IPS-11a (cell line): ENCODE data around the gene POLDIP3.
"Not testable (repeated sequence)": the region's sequence is repeated elsewhere in the genome, so short reads cannot be mapped to it uniquely, and the experiment has no call there.

ENCODE experiments used
- H3K4me3 ChIP-seq: one replicate; pipeline ENCODE4 v1.5.1; 2013; ENCODE audit warnings: low read depth, low read length, control low read depth

The POLDIP3 gene

GRCh38 chr22:42620084-42620483 is 5.4 kb upstream of the POLDIP3 start:
- H3K4me3 ChIP-seq = no peak overlapping the region

- no peak overlapping the region for H3K4me3 ChIP-seq
These were observed 4.8 kb upstream of the POLDIP3 start for GRCh38 chr22:42619261-42620063.

- no peak overlapping the region for H3K4me3 ChIP-seq
These were observed 2.7 kb upstream of the POLDIP3 start for GRCh38 chr22:42617155-42617983.

GRCh38 chr22:42615860-42616175 is 1.1 kb upstream of the POLDIP3 start:
- H3K4me3 ChIP-seq = not testable (repeated sequence)

- H3K4me3 ChIP-seq = peak overlapping the region; percentile 95
These were observed 593 bp upstream of the POLDIP3 start for GRCh38 chr22:42615092-42615859.

GRCh38 chr22:42613872-42614301 is 796 bp downstream of the POLDIP3 start:
- H3K4me3 ChIP-seq = peak overlapping the region; percentile 95

GRCh38 chr22:42612336-42612735 is 2.3 kb downstream of the POLDIP3 start:
- no peak overlapping the region for H3K4me3 ChIP-seq

GRCh38 chr22:42611051-42611450 is 3.6 kb downstream of the POLDIP3 start:
- no peak overlapping the region for H3K4me3 ChIP-seq

- no peak overlapping the region for H3K4me3 ChIP-seq
These were observed 4.5 kb downstream of the POLDIP3 start for GRCh38 chr22:42610186-42610585.

GRCh38 chr22:42608823-42609361 is 5.8 kb downstream of the POLDIP3 start:
- no peak overlapping the region for H3K4me3 ChIP-seq

- no peak overlapping the region for H3K4me3 ChIP-seq
These were observed 6.4 kb downstream of the POLDIP3 start for GRCh38 chr22:42608136-42608822.

GRCh38 chr22:42607641-42608040 is 7.0 kb downstream of the POLDIP3 start:
- not testable (repeated sequence) for H3K4me3 ChIP-seq

GRCh38 chr22:42604403-42604802 is 10.3 kb downstream of the POLDIP3 start:
- no peak overlapping the region for H3K4me3 ChIP-seq

- H3K4me3 ChIP-seq = no peak overlapping the region
These were observed 11.3 kb downstream of the POLDIP3 start for GRCh38 chr22:42603427-42603826.

- H3K4me3 ChIP-seq = no peak overlapping the region
These were observed 12.2 kb downstream of the POLDIP3 start for GRCh38 chr22:42602470-42602869.

- no peak overlapping the region for H3K4me3 ChIP-seq
These were observed 12.7 kb downstream of the POLDIP3 start for GRCh38 chr22:42601879-42602465.

GRCh38 chr22:42596863-42597530 is 17.7 kb downstream of the POLDIP3 start:
- no peak overlapping the region for H3K4me3 ChIP-seq

GRCh38 chr22:42596336-42596735 is 18.3 kb downstream of the POLDIP3 start:
- H3K4me3 ChIP-seq = no peak overlapping the region

- H3K4me3 ChIP-seq = no peak overlapping the region
These were observed 19.2 kb downstream of the POLDIP3 start for GRCh38 chr22:42595434-42595833.

- H3K4me3 ChIP-seq = no peak overlapping the region
These were observed 22.7 kb downstream of the POLDIP3 start for GRCh38 chr22:42591987-42592386.
